Renal pelvis (tissue), 12 donors: ENCODE data around the gene FSD2. TPM values are rescaled to one million over a fixed set of nuclear protein-coding genes. Genes with fewer than 3 reads are reported as not detected.

Source experiments
- DNase-seq: peaks from one replicate; pipeline ENCODE4 v3.0.0-alpha.2; 2013
- long read RNA-seq, 16 experiments: transcript quantifications; one replicate each; lab custom pipeline, GENCODE V29; 2026
- polyA plus RNA-seq, 3 donors: library from polyadenylated mRNA; unstranded; fragments of 120-200 nt; gene quantifications; one replicate each; pipeline ENCODE4 v1.2.1, GENCODE V29; 2013; ENCODE audit not compliant: insufficient read length in 3 of 3

Gene FSD2, protein sequence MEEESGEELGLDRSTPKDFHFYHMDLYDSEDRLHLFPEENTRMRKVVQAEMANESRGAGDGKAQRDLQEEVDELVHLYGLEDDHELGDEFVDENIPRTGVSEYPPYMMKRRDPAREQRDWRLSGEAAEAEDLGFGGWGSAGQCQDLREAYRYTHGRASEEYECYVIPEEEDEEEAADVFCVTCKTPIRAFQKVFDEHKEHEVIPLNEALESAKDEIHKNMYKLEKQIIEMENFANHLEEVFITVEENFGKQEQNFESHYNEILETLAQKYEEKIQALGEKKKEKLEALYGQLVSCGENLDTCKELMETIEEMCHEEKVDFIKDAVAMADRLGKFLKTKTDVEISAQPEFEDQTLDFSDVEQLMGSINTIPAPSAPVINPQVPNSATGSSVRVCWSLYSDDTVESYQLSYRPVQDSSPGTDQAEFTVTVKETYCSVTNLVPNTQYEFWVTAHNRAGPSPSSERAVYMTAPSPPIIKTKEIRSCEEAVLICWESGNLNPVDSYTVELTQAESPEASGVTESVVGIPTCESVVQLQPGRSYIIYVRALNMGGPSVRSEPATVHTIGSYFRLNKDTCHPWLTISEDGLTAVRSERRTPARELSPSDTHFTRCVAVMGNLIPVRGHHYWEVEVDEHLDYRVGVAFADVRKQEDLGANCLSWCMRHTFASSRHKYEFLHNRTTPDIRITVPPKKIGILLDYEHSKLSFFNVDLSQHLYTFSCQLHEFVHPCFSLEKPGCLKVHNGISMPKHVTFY
- under 1 TPM; 0.18 to 0.40 (median 0.19) TPM for polyA plus RNA-seq
- long read RNA-seq, donor 1 = 0 reads
- long read RNA-seq, donor 2 = 0 reads
- long read RNA-seq, donor 3 = 0 reads
- long read RNA-seq, donor 4 = 0 reads
- long read RNA-seq, donor 5 = 0 reads
- long read RNA-seq, donor 6 = 0 reads
- long read RNA-seq, donor 7, partial matches to known transcripts = 0 of 6 reads
- long read RNA-seq, donor 7, other reads (novel, unspliced or antisense) = 6 of 6 reads
- long read RNA-seq, donor 8 = 0 reads
- long read RNA-seq, donor 9 = 0 reads
- long read RNA-seq, donor 10 = 0 reads
- long read RNA-seq, donor 11 = 0 reads
- long read RNA-seq, donor 12, partial matches to known transcripts = 14 of 30 reads
- long read RNA-seq, donor 12, other reads (novel, unspliced or antisense) = 16 of 30 reads
- long read RNA-seq, donor 13 = 0 reads
- long read RNA-seq, donor 14 = 0 reads
- long read RNA-seq, donor 15 = 0 reads
- long read RNA-seq, donor 16 = 0 reads

GRCh38 chr15:82805994-82806406, at the start of gene FSD2:
TSS of gene FSD2 (minus strand) at chr15:82806069. CDS start at chr15:82787390, 18,679 bp downstream.
- peak; percentile 46 for DNase-seq

DNA sequence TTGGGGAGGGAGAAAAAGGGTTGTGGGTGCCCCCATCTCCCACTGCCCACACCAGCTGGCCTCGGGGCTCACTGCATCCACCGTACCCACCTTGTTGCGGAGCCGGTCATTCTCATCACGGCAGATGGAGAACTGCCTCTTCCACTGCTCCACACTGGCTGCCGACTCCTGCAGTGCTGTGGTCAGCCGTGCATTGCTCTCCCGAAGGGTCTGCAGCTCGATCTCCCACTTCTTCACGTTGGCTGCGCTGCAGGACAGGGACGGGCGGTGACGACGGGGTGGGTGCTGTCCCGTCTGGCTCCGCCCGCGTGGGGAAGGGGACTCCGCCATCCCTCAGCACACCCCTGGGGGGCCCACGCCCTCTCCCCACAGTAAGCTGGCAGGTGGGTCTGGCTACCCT, 48.7 kb upstream of the FSD2 start:
- no peak for DNase-seq

DNA sequence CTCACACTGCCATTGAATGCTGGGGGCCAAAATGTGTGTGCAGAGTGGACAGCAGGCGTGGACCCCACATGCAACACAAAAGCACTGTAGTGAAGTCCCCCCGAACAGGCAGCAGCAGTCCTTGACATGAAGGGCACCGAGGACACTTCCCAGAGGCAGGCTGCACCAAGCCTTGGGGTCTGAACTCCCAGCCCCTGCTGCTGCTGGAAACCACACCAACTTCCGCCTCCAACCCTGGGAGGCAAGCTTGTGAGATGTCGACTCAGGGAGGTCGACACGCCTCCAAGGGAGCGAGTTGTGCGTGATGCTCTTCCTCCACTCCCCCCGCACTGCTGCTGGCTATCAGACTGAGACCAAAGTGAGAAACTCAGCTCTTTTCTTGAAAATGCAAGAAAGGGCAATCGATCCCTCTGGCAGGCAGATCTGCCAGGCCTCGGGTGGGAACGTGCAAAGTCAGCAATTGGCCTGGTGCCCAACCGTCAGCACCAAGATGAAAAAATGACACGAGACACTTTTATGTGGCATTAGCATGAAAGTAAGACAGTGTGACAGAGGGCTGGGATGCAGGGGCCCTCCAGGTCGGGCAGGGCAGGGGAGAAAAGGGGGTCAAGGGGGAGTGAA, 47.2 kb upstream of the FSD2 start:
- DNase-seq = no peak

DNA sequence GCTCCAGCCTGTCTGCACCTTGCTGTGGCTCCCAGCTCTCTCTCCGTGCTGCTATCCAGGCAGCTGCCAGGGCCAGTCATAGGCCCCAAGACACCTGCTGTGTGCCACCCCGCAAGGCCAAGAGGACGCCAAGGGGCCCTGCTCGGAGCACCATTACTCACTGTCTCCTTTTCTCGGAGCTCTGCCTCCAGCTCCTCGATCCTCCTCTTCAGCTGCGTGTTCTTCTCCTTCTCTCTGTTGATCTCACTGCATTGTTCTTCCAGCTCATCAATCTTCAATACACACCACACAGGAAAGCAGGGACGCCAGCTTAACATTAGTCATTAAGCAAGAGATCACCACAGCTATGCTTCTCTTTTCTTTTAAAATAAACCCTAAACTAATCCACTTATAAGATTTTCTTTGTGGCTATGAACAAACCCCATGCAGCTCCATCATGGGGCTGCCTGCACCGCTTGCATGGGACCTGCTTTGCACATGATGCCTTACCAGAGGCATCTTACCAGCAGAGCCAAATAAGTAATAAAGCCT, 46.2 kb upstream of the FSD2 start:
- no peak for DNase-seq

- DNase-seq = no peak
These were observed 45.5 kb upstream of the FSD2 start for GRCh38 chr15:82851306-82851850.

GRCh38 chr15:82850731-82851130, 44.9 kb upstream of the FSD2 start:
- DNase-seq = no peak

GRCh38 chr15:82849556-82850512, 44.0 kb upstream of the FSD2 start:
- DNase-seq = peak; percentile 84

DNA sequence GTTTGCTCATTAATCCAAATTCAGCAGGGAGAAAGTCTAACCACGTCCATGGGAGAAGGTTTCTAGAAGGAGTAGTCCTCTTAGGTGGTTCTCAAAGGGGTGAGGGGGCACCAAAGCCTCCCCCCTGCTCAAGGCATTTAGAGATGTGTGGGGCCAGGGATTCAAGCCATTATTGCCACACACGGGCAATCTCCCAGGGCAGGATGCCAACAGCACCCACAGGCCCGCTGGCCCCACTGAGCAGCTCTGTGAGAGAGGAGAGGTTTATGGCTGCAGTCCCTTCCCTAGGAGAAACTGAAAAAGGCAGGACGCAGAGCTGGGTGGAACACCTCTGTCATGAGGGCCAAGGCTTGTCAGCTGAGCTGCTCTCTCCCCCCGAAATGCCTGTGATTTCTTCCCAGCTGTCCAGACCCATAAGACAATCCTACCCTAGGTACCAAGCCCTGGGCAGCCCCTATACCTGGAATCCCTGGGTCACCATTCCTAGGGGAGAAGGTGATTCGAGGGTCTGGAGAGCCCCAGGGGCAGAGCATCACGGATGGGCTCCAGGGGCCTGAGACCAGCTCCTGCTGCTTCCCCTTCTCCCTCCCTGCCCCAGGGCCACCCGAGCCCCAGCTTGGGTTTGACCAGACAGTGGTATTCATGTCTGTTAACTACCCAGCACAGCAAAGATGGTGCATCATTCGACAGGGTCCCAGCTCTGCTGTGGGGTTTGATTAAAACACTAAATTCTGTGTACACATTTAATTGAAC, 42.5 kb upstream of the FSD2 start:
- DNase-seq = no peak

DNA sequence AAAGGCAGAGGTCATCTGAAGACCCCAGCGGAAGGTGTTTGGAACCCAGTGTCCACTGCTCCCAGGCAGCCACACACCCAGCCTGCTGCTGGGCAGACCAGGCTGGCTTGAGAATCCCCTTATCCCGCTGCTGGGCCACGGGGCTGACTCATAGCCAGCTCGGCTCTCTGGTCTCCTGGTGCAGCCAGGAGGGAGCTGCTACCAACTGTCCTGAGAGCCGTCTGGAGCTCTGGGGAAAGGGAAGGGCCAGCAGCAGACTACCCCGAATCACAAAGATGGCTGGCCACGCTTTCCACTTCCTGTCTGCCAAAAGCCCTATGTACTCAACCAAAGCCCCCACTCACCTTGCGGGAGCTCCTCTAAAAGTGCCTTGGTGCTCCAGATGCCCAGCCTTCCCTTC, 41.8 kb upstream of the FSD2 start:
- DNase-seq = no peak

DNA sequence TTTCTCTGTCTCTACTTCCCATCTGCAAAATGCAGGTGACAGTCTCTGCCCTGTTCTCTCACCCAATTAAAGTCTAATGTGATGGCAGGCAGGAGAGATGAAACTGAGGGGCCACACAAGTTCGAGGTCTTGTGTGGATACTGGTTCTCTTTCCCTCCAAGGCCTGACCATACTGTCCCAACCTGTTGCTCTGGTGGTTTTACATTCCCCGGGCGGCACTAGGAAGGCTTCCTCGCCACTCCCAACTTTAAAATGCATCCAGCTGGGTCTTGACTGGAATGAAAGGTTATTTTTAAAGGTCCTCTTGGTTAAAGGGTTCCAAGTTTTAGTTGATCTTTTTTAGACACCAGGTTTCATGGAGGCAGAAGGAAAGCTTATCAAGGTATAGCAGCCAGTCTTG, 40.8 kb upstream of the FSD2 start:
- no peak for DNase-seq

GRCh38 chr15:82845686-82846085, 39.8 kb upstream of the FSD2 start:
- DNase-seq = no peak

DNA sequence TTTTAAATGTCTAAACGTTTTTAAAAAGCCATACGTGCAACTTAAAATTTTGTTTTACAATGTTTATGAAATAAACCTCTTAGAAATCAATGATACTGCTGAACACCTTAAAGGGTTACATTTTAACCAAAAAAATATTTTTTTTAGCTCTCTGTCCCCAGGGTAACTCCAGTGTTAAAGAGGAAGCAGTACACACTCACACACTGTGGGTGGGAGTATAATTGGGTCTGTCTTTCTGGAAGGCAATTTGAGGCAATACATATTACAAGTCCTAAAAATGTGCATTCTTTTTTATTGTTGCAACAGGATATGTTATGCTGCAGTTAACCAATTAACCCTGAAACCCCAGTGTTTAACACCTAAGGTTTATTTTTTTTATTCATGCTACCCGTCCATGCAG, 37.7 kb upstream of the FSD2 start:
- DNase-seq = no peak

- DNase-seq = no peak
These were observed 34.3 kb upstream of the FSD2 start for GRCh38 chr15:82840166-82840565.

DNA sequence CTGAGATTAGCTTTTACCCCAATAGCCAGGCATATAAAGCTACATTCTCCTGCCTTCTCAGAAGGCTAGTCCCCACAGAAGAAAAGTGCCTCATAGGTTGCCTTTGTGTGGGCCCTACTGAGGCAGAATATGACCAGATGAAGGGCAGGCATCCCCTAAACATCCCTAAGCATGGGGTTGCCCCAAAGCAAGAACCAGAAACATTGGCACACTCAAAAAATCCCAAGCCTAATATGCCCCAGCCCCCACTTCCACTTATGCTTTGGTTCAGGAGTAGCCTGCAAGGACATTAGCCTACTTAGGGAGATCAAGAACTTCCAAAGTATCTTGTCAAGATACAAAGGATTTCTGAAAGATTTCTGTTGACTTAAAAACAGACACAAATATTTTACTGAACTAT, 33.3 kb upstream of the FSD2 start:
- DNase-seq = no peak

GRCh38 chr15:82838096-82838735, 32.3 kb upstream of the FSD2 start:
- no peak for DNase-seq

DNA sequence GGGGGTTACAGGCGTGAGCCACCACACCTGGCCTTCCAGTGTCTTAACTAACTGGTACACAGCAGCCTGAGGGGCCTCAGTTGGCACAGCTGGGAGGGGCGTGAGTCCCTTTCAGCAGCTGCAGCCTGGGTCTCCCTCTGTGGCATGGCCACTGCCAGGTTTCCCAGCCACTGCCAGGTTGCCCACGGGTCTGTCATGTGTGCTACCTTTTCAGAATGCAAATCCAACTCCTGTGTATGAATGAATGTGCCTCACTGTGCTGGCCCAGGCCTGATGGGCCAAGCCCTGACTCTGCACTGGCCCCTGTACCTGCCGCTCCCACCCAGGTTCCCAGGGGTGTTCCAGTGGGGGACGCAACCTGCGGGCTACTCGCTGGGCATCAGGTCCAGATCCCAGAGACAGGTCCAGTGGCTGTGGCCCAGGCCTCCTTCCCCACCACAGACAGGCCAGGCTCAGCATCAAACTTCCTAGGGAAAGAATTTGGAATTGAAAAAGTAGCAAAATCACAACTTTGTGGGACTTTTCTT, 29.6 kb upstream of the FSD2 start:
- DNase-seq = no peak

DNA sequence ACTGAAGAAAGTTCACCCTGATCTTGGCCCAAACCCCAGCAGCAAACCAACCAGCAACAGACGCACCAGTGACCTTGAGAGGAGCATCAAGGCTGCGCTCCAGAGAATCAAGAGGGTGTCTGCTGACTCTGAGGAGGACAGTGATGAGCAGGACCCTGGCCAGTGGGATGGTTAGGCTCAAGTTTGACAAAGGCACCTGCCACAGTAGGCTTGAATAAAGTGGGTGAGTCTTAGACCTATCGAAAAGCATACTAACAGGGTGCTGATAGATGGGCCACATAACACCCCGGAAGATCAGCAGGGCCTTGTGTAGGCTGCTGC, 27.5 kb upstream of the FSD2 start:
- no peak for DNase-seq

GRCh38 chr15:82832601-82833361, 26.9 kb upstream of the FSD2 start:
- DNase-seq = no peak
